ENCODE measurements around the gene PRSS53.

DNA sequence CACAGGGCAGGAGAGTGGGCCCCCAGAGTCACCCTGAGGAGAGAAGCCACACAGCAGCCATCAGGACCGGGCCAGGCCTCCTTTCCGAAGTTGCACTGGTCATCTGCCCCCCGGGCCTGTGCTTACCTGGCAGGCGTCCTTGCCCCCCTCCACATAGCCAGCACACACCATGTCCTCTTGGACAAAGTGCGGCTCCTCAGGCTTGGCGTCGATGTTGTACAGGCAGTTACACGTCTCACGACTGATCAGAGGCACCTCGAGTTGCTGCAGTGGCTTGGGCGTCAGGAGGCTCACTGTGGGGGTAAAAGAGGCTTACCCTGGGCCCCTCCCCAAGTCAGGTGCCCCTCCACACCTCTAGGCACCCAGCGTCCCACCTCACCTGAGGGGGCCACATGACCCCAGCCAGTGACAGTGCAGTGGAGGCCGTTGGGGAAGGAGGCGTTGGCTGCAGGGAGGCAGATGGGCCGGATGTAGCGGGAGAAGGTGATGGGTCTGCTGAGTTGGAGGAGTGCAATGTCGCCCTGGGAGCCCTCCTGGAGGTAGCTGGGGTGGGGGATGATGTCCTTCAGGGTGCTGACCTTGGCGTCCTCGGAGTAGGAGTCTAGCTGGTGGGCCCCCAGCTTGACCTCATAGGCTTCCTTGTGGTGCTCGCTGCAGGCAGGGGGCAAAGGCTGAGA is 43.7 kb upstream of the PRSS53 start:
- TF ChIP-seq, protein P1, sequence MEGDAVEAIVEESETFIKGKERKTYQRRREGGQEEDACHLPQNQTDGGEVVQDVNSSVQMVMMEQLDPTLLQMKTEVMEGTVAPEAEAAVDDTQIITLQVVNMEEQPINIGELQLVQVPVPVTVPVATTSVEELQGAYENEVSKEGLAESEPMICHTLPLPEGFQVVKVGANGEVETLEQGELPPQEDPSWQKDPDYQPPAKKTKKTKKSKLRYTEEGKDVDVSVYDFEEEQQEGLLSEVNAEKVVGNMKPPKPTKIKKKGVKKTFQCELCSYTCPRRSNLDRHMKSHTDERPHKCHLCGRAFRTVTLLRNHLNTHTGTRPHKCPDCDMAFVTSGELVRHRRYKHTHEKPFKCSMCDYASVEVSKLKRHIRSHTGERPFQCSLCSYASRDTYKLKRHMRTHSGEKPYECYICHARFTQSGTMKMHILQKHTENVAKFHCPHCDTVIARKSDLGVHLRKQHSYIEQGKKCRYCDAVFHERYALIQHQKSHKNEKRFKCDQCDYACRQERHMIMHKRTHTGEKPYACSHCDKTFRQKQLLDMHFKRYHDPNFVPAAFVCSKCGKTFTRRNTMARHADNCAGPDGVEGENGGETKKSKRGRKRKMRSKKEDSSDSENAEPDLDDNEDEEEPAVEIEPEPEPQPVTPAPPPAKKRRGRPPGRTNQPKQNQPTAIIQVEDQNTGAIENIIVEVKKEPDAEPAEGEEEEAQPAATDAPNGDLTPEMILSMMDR (IDR thresholded peaks at IDR 0.05; ENCODE audit: low read length), result no peak
- no peak for TF ChIP-seq EZH2 (optimal IDR thresholded peaks at IDR 0.05; ENCODE audit: low read depth, low read length)
